ENCODE data around the gene EYS. TPM values are rescaled to one million over a fixed set of nuclear protein-coding genes. Genes with fewer than 3 reads are reported as not detected.

Gene EYS
- total RNA-seq, 1 experiment from 2014 or later = not detected

DNA sequence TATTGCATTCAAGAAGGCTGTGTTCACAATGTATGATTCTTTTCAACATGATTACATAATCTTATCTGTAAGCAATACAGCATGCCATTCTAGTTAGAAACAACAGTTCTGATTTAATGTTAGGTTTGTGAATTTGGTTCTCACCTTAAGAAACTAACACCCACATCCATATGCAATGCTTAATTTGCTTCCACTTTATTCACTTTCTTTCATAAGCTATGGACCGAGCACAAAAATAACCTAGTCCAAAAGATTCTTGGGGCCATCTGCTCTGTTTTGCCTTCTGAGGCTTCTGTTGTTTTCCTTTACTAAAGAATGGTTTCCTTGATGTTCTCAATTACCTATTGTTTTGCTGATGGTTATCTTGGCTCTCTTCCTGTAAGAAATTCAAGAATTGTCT, 258.2 kb downstream of the EYS start:
- Histone ChIP-seq H3K4me3 (replicated peaks in 1 of 2; ENCODE audit: low read depth in 1 of 2, low read length in 2 of 2) (no peak overlapping the region), H3K27ac (ENCODE audit: low read depth, low read length) (no peak overlapping the region), H3K27me3 (ENCODE audit: insufficient read depth, low read length) (no peaks in the 10 kb centered on the region), H3K79me2 (ENCODE audit: insufficient read depth, low read length) (no peaks in the 10 kb centered on the region), H3K36me3 (ENCODE audit: control insufficient read depth in 1 of 2, insufficient read depth in 2 of 2, low read length in 2 of 2) (no peaks in the 10 kb centered on the region; a peak in 1 of 4 replicates), H4K20me1 (ENCODE audit: insufficient read depth) (no peaks in the 10 kb centered on the region), H3K9ac (ENCODE audit: low read length) (no peak overlapping the region), H3K4me1 (ENCODE audit: control insufficient read depth in 1 of 2, insufficient read depth in 2 of 2, low read length in 2 of 2) (no peaks in the 10 kb centered on the region), H3K9me3 (ENCODE audit: control insufficient read depth in 1 of 2, insufficient read depth in 1 of 2, low read depth in 1 of 2, low read length in 2 of 2) (peaks cover 11 to 27% of the 10 kb centered on the region in 2 experiments; a peak in 2 of 4 replicates), H3K4me2 (ENCODE audit: low read length) (no peak overlapping the region), H3K9me2 (ENCODE audit: insufficient read depth) (no peaks in the 10 kb centered on the region), H2AFZ (ENCODE audit: low read depth, low read length, poor library complexity, severe bottlenecking) (no peak overlapping the region)
- BruUV-seq (replicated peaks) = no TSS peak
- ATAC-seq = no peak
- no peak for DNase-seq (ENCODE audit: low read depth, low spot score)
- intact Hi-C loops (cut with micrococcal nuclease) = no loop called here
- POLR2A ChIA-PET = no interaction called here
- CTCF ChIA-PET = no interaction called here
- RAD21 ChIA-PET (ENCODE audit: low non-redundant PET in 1 of 2, low total read pairs in 2 of 2, uncharacterized antibody in 2 of 2, unreplicated experiment in 2 of 2) = no interaction called here
- TF ChIP-seq POLR2AphosphoS5 (IDR thresholded peaks at IDR 0.05; ENCODE audit: low read depth, low read length) (no peak), SIN3A (IDR thresholded peaks at IDR 0.05; ENCODE audit: low read depth) (no peak), YY1 (IDR thresholded peaks at IDR 0.05; ENCODE audit: extremely low read depth, insufficient replicate concordance, low read depth, low read length) (no peak), ELF1 (IDR thresholded peaks at IDR 0.05; ENCODE audit: borderline replicate concordance, low read depth) (no peak), ZNF274 (IDR thresholded peaks at IDR 0.05; ENCODE audit: low read depth, low read length) (no peak)
- TF ChIP-seq, protein P1, sequence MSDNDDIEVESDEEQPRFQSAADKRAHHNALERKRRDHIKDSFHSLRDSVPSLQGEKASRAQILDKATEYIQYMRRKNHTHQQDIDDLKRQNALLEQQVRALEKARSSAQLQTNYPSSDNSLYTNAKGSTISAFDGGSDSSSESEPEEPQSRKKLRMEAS (IDR thresholded peaks at IDR 0.05) = no peak

DNA sequence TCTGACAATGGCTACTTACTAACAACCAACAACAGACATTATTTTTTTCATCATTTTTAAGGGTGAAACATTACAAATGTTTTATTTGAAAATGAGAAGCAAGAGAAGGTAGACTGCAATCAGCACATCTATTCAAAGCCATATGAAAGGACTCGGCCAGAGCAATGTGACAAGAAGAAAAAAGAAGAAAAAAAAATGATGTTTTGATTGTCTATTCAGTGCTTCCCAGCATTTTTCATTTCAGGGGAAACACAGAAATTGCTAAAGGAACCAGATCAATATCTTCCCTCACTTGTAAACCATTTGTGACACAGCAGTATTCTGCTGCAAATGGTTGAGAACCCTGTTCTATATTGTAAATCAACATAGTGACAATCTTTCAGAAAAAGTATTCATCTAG, 270.7 kb downstream of the EYS start:
- DNase-seq (ENCODE audit: low read depth, low spot score) (no peak), ATAC-seq (no peak)
- Histone ChIP-seq H4K20me1 (ENCODE audit: insufficient read depth) (no peaks in the 10 kb centered on the region), H3K79me2 (ENCODE audit: insufficient read depth, low read length) (no peaks in the 10 kb centered on the region), H3K9me3 (ENCODE audit: control insufficient read depth in 1 of 2, insufficient read depth in 1 of 2, low read depth in 1 of 2, low read length in 2 of 2) (peaks cover 5 to 10% of the 10 kb centered on the region in 2 experiments; a peak in 2 of 4 replicates), H3K27ac (ENCODE audit: low read depth, low read length) (no peak overlapping the region), H3K9me2 (ENCODE audit: insufficient read depth) (no peaks in the 10 kb centered on the region), H3K4me3 (replicated peaks in 1 of 2; ENCODE audit: low read depth in 1 of 2, low read length in 2 of 2) (no peak overlapping the region), H3K4me1 (ENCODE audit: control insufficient read depth in 1 of 2, insufficient read depth in 2 of 2, low read length in 2 of 2) (no peaks in the 10 kb centered on the region), H3K9ac (ENCODE audit: low read length) (no peak overlapping the region), H3K4me2 (ENCODE audit: low read length) (no peak overlapping the region), H2AFZ (ENCODE audit: low read depth, low read length, poor library complexity, severe bottlenecking) (no peak overlapping the region), H3K36me3 (ENCODE audit: control insufficient read depth in 1 of 2, insufficient read depth in 2 of 2, low read length in 2 of 2) (no peaks in the 10 kb centered on the region), H3K27me3 (ENCODE audit: insufficient read depth, low read length) (no peaks in the 10 kb centered on the region)
- TF ChIP-seq ELF1 (IDR thresholded peaks at IDR 0.05; ENCODE audit: borderline replicate concordance, low read depth) (no peak), FOSL1 (IDR thresholded peaks at IDR 0.05; ENCODE audit: low read depth) (no peak), EGR1 (IDR thresholded peaks at IDR 0.05; ENCODE audit: low read depth) (no peak), SP1 (IDR thresholded peaks at IDR 0.05; ENCODE audit: low read depth) (no peak), CBX3 (IDR thresholded peaks at IDR 0.05; ENCODE audit: low read depth) (no peak), TCF7L2 (IDR thresholded peaks at IDR 0.05; ENCODE audit: borderline replicate concordance, extremely low read depth, insufficient read depth, insufficient read length) (no peak), YY1 (IDR thresholded peaks at IDR 0.05; ENCODE audit: extremely low read depth, insufficient replicate concordance, low read depth, low read length) (no peak), JUND (IDR thresholded peaks at IDR 0.05) (no peak), POLR2A (IDR thresholded peaks at IDR 0.05; ENCODE audit: borderline replicate concordance, extremely low read depth, insufficient read depth, insufficient read length) (no peak)
- TF ChIP-seq, protein P1 (IDR thresholded peaks at IDR 0.05) = no peak
- TF ChIP-seq, protein P2, sequence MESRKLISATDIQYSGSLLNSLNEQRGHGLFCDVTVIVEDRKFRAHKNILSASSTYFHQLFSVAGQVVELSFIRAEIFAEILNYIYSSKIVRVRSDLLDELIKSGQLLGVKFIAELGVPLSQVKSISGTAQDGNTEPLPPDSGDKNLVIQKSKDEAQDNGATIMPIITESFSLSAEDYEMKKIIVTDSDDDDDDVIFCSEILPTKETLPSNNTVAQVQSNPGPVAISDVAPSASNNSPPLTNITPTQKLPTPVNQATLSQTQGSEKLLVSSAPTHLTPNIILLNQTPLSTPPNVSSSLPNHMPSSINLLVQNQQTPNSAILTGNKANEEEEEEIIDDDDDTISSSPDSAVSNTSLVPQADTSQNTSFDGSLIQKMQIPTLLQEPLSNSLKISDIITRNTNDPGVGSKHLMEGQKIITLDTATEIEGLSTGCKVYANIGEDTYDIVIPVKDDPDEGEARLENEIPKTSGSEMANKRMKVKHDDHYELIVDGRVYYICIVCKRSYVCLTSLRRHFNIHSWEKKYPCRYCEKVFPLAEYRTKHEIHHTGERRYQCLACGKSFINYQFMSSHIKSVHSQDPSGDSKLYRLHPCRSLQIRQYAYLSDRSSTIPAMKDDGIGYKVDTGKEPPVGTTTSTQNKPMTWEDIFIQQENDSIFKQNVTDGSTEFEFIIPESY (IDR thresholded peaks at IDR 0.05; ENCODE audit: extremely low read depth, insufficient replicate concordance, low read length) = no peak
- TF ChIP-seq, protein P3, sequence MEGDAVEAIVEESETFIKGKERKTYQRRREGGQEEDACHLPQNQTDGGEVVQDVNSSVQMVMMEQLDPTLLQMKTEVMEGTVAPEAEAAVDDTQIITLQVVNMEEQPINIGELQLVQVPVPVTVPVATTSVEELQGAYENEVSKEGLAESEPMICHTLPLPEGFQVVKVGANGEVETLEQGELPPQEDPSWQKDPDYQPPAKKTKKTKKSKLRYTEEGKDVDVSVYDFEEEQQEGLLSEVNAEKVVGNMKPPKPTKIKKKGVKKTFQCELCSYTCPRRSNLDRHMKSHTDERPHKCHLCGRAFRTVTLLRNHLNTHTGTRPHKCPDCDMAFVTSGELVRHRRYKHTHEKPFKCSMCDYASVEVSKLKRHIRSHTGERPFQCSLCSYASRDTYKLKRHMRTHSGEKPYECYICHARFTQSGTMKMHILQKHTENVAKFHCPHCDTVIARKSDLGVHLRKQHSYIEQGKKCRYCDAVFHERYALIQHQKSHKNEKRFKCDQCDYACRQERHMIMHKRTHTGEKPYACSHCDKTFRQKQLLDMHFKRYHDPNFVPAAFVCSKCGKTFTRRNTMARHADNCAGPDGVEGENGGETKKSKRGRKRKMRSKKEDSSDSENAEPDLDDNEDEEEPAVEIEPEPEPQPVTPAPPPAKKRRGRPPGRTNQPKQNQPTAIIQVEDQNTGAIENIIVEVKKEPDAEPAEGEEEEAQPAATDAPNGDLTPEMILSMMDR (IDR thresholded peaks at IDR 0.05 in 2 of 3, conservative IDR thresholded peaks at IDR 0.05 in 1 of 3; ENCODE audit: borderline replicate concordance in 1 of 3, insufficient read depth in 1 of 3, low read depth in 2 of 3, low read length in 2 of 3) = no peak
- no TSS peak for BruUV-seq (replicated peaks)
- intact Hi-C loops (cut with micrococcal nuclease) = no loop called here
- POLR2A ChIA-PET = no interaction called here
- RAD21 ChIA-PET (ENCODE audit: low non-redundant PET in 1 of 2, low total read pairs in 2 of 2, uncharacterized antibody in 2 of 2, unreplicated experiment in 2 of 2) = no interaction called here
- CTCF ChIA-PET = no interaction called here
